Hepatocyte (in vitro differentiated cells): ENCODE measurements around the gene POLD3. TPM values are rescaled to one million over a fixed set of nuclear protein-coding genes. Genes with fewer than 3 reads are reported as not detected.

Source experiments
- DNase-seq: peaks from one replicate; pipeline ENCODE4 v3.0.0-alpha.2; 2016; ENCODE audit warnings: low spot score
- H2AFZ ChIP-seq: fragments of 200-600 bp; sonication (generic); 2 replicates; pipeline ENCODE4 v1.6.0; 2016; ENCODE audit warnings: antibody characterized with exemption, mild to moderate bottlenecking
- H3K27ac ChIP-seq: fragments of 200-600 bp; sonication (generic); 2 replicates; pipeline ENCODE4 v1.5.1; 2016; ENCODE audit warnings: mild to moderate bottlenecking
- H3K27me3 ChIP-seq: fragments of 200-600 bp; sonication (generic); 2 replicates; pipeline ENCODE4 v1.6.1; 2016
- H3K36me3 ChIP-seq: fragments of 200-600 bp; sonication (generic); replicated peaks from 2 replicates; pipeline ENCODE4 v1.5.1; 2016; ENCODE audit warnings: low read depth; ENCODE audit not compliant: insufficient read depth
- H3K4me1 ChIP-seq: fragments of 200-600 bp; sonication (generic); 2 replicates; pipeline ENCODE4 v1.5.1; 2016; ENCODE audit warnings: mild to moderate bottlenecking, moderate library complexity; ENCODE audit not compliant: insufficient read depth
- H3K4me2 ChIP-seq: fragments of 200-600 bp; sonication (generic); 2 replicates; pipeline ENCODE4 v1.6.0; 2016
- H3K4me3 ChIP-seq: fragments of 200-600 bp; sonication (generic); 2 replicates; pipeline ENCODE4 v1.5.1; 2016; ENCODE audit warnings: mild to moderate bottlenecking
- H3K79me2 ChIP-seq: fragments of 200-600 bp; sonication (generic); 2 replicates; pipeline ENCODE4 v1.6.0; 2017; ENCODE audit warnings: mild to moderate bottlenecking
- H3K9me2 ChIP-seq: fragments of 200-600 bp; sonication (generic); replicated peaks from 2 replicates; pipeline ENCODE4 v1.6.0; 2017; ENCODE audit warnings: mild to moderate bottlenecking; ENCODE audit not compliant: insufficient read depth
- H3K9me3 ChIP-seq: fragments of 200-600 bp; sonication (generic); 2 replicates; pipeline ENCODE4 v1.5.1; 2016; ENCODE audit warnings: low read depth, mild to moderate bottlenecking
- H4K20me1 ChIP-seq: fragments of 200-600 bp; sonication (generic); 2 replicates; pipeline ENCODE4 v1.6.0; 2016; ENCODE audit warnings: mild to moderate bottlenecking; ENCODE audit not compliant: insufficient read depth, poor library complexity, severe bottlenecking
- CTCF ChIP-seq: fragments of 200-600 bp; sonication (generic); IDR thresholded peaks from 2 replicates; pipeline ENCODE4 v1.5.1; 2016; ENCODE audit warnings: antibody characterized with exemption, mild to moderate bottlenecking; ENCODE audit not compliant: poor library complexity
- EZH2 ChIP-seq: fragments of 200-600 bp; sonication (generic); IDR thresholded peaks from 2 replicates; pipeline ENCODE4 v1.6.1; 2016; ENCODE audit warnings: antibody characterized with exemption, mild to moderate bottlenecking, borderline replicate concordance
- EZH2phosphoT487 ChIP-seq: fragments of 200-600 bp; sonication (generic); IDR thresholded peaks from one replicate; pipeline ENCODE4 v1.6.1; 2018; ENCODE audit warnings: antibody characterized with exemption, mild to moderate bottlenecking, low read depth, moderate library complexity; ENCODE audit not compliant: unreplicated experiment, severe bottlenecking
- WGBS: methylation state at CpG from one replicate; pipeline ENCODE4 v1.1.6; 2016; ENCODE audit warnings: low lambda C conversion rate; ENCODE audit errors: missing lambda C conversion rate; 5-methylcytosine and 5-hydroxymethylcytosine counted together
- polyA plus RNA-seq: library from polyadenylated mRNA; unstranded; fragments of >200 nt; fragmentation: Nextera tagmentation; extraction: Ambion mirVana; gene quantifications from 2 replicates; pipeline ENCODE4 v1.2.1, GENCODE V29; 2016
- total RNA-seq: library from RNA; depleted of rRNA; stranded (reverse); fragments of >200 nt; gene quantifications from 2 replicates; pipeline ENCODE4 v1.2.3, GENCODE V29; 2014

Gene POLD3
- total and polyA plus RNA-seq, 2 experiments from 2014 or later, result 11.0 to 13.8 TPM

GRCh38 chr11:74603845-74604244, 11.5 kb downstream of the POLD3 start:
- H3K79me2 ChIP-seq, result no peaks in the 10 kb centered on the region
- no peaks in the 10 kb centered on the region for H3K4me1 ChIP-seq
- H3K36me3 ChIP-seq, result no peaks in the 10 kb centered on the region
- no peak overlapping the region for H3K4me2 ChIP-seq
- DNase-seq, result no peak
- no peak overlapping the region for H3K4me3 ChIP-seq
- no peaks in the 10 kb centered on the region for H4K20me1 ChIP-seq
- no peaks in the 10 kb centered on the region for H3K9me3 ChIP-seq
- H2AFZ ChIP-seq, result no peak overlapping the region
- H3K27ac ChIP-seq, result no peak overlapping the region
- no peaks in the 10 kb centered on the region for H3K27me3 ChIP-seq
- no peaks in the 10 kb centered on the region for H3K9me2 ChIP-seq
- no peak for TF ChIP-seq EZH2phosphoT487
- no peak for TF ChIP-seq EZH2
- TF ChIP-seq CTCF, result no peak
- WGBS, result 100% methylated on average over 1 of the region's 1 CpG

GRCh38 chr11:74604311-74604710, 11.9 kb downstream of the POLD3 start:
- DNase-seq, result no peak
- Histone ChIP-seq H3K4me1 (no peaks in the 10 kb centered on the region), H3K9me2 (no peaks in the 10 kb centered on the region), H3K36me3 (no peaks in the 10 kb centered on the region), H3K9me3 (no peaks in the 10 kb centered on the region), H4K20me1 (no peaks in the 10 kb centered on the region), H2AFZ (no peak overlapping the region), H3K4me3 (no peak overlapping the region), H3K79me2 (no peaks in the 10 kb centered on the region), H3K4me2 (no peak overlapping the region), H3K27ac (no peak overlapping the region), H3K27me3 (no peaks in the 10 kb centered on the region)
- no peak for TF ChIP-seq CTCF
- no peak for TF ChIP-seq EZH2
- TF ChIP-seq EZH2phosphoT487, result no peak

GRCh38 chr11:74605403-74605802, 13.0 kb downstream of the POLD3 start:
- H3K4me1 ChIP-seq, result no peaks in the 10 kb centered on the region
- H3K79me2 ChIP-seq, result no peaks in the 10 kb centered on the region
- no peaks in the 10 kb centered on the region for H4K20me1 ChIP-seq
- no peak overlapping the region for H2AFZ ChIP-seq
- H3K4me2 ChIP-seq, result no peak overlapping the region
- no peak for DNase-seq
- no peaks in the 10 kb centered on the region for H3K27me3 ChIP-seq
- peak overlapping the region; percentile 14 for H3K27ac ChIP-seq
- no peak overlapping the region for H3K4me3 ChIP-seq
- 97% methylated on average over 5 of the region's 5 CpGs for WGBS
- no peaks in the 10 kb centered on the region for H3K9me2 ChIP-seq
- no peak for TF ChIP-seq EZH2
- TF ChIP-seq EZH2phosphoT487, result no peak
- no peak for TF ChIP-seq CTCF
- H3K36me3 ChIP-seq, result no peaks in the 10 kb centered on the region
- H3K9me3 ChIP-seq, result no peaks in the 10 kb centered on the region

GRCh38 chr11:74608431-74608830, 16.0 kb downstream of the POLD3 start:
- WGBS, result 84% methylated on average over 4 of the region's 4 CpGs
- Histone ChIP-seq H3K4me1 (no peaks in the 10 kb centered on the region), H3K36me3 (no peaks in the 10 kb centered on the region), H3K9me2 (no peaks in the 10 kb centered on the region), H3K79me2 (no peaks in the 10 kb centered on the region), H3K4me2 (no peak overlapping the region), H3K27me3 (no peaks in the 10 kb centered on the region), H3K27ac (no peak overlapping the region), H3K9me3 (no peaks in the 10 kb centered on the region), H4K20me1 (no peaks in the 10 kb centered on the region), H2AFZ (no peak overlapping the region), H3K4me3 (no peak overlapping the region)
- no peak for DNase-seq
- TF ChIP-seq CTCF, result no peak
- no peak for TF ChIP-seq EZH2phosphoT487
- TF ChIP-seq EZH2, result no peak
